H9 (cell line): ENCODE results near the gene FBL. TPM values are rescaled to one million over a fixed set of nuclear protein-coding genes. Genes with fewer than 3 reads are reported as not detected.

Source experiments
- DNase-seq: peaks from one replicate; pipeline ENCODE4 v3.0.0-alpha.2; 2017
- H2AFZ ChIP-seq: one replicate; pipeline ENCODE4 v1.6.1; 2013; ENCODE audit warnings: mild to moderate bottlenecking, low read length, control low read depth, moderate library complexity
- H2AK5ac ChIP-seq: 2 replicates; pipeline ENCODE4 v1.6.1; 2013; ENCODE audit warnings: low read length, control low read depth, mixed read lengths; ENCODE audit not compliant: insufficient read length
- H2BK120ac ChIP-seq: one replicate; pipeline ENCODE4 v1.6.1; 2013; ENCODE audit warnings: low read depth, mild to moderate bottlenecking, low read length, control low read depth, inconsistent platforms; ENCODE audit not compliant: poor library complexity, severe bottlenecking
- H2BK12ac ChIP-seq: 2 replicates; pipeline ENCODE4 v1.6.1; 2013; ENCODE audit warnings: low read length, control low read depth, mixed read lengths, low read depth; ENCODE audit not compliant: insufficient read length
- H2BK15ac ChIP-seq: 2 replicates; pipeline ENCODE4 v1.6.1; 2013; ENCODE audit warnings: low read depth, low read length, control low read depth
- H2BK20ac ChIP-seq: one replicate; pipeline ENCODE4 v1.6.1; 2013; ENCODE audit warnings: low read depth, mild to moderate bottlenecking, low read length, control low read depth, inconsistent platforms; ENCODE audit not compliant: poor library complexity, severe bottlenecking
- H2BK5ac ChIP-seq: 2 replicates; pipeline ENCODE4 v1.6.1; 2013; ENCODE audit warnings: low read length, control low read depth, mixed read lengths; ENCODE audit not compliant: insufficient read length
- H3K14ac ChIP-seq: 2 replicates; pipeline ENCODE4 v1.6.1; 2013; ENCODE audit warnings: low read length, control low read depth; ENCODE audit not compliant: insufficient read depth
- H3K18ac ChIP-seq: 2 replicates; pipeline ENCODE4 v1.6.1; 2013; ENCODE audit warnings: low read depth, mild to moderate bottlenecking, mixed read lengths, low read length, control low read depth; ENCODE audit not compliant: insufficient read length
- H3K23ac ChIP-seq: 2 replicates; pipeline ENCODE4 v1.6.1; 2013; ENCODE audit warnings: low read length, control low read depth, mixed read lengths, low read depth; ENCODE audit not compliant: insufficient read length
- H3K23me2 ChIP-seq: 2 replicates; pipeline ENCODE4 v1.6.1; 2013; ENCODE audit warnings: low read depth, mild to moderate bottlenecking, mixed read lengths, low read length, control low read depth; ENCODE audit not compliant: insufficient read length, poor library complexity, severe bottlenecking
- H3K27ac ChIP-seq: 2 replicates; pipeline ENCODE4 v1.5.1; 2013; ENCODE audit warnings: low read length, control low read depth, mixed read lengths, low read depth; ENCODE audit not compliant: insufficient read length
- H3K27me3 ChIP-seq: 2 replicates; pipeline ENCODE4 v1.6.1; 2013; ENCODE audit warnings: low read length, control low read depth, inconsistent platforms; ENCODE audit not compliant: insufficient read depth
- H3K4ac ChIP-seq: 2 replicates; pipeline ENCODE4 v1.6.1; 2013; ENCODE audit warnings: low read depth, mild to moderate bottlenecking, control low read depth, inconsistent platforms, low read length, moderate library complexity
- H3K4me1 ChIP-seq: 2 replicates; pipeline ENCODE4 v1.6.1; 2013; ENCODE audit warnings: low read length, control low read depth, inconsistent platforms; ENCODE audit not compliant: insufficient read depth
- H3K4me2 ChIP-seq: 2 replicates; pipeline ENCODE4 v1.6.1; 2013; ENCODE audit warnings: low read length, control low read depth, mixed read lengths; ENCODE audit not compliant: insufficient read length, insufficient read depth
- H3K56ac ChIP-seq: 2 replicates; pipeline ENCODE4 v1.6.1; 2013; ENCODE audit warnings: low read depth, mild to moderate bottlenecking, mixed read lengths, low read length, control low read depth; ENCODE audit not compliant: insufficient read length
- H3K79me1 ChIP-seq: 2 replicates; pipeline ENCODE4 v1.6.1; 2013; ENCODE audit warnings: low read depth, mild to moderate bottlenecking, moderate library complexity, low read length, control low read depth, inconsistent platforms; ENCODE audit not compliant: insufficient read depth, poor library complexity, severe bottlenecking
- H3K79me2 ChIP-seq: 2 replicates; pipeline ENCODE4 v1.6.1; 2013; ENCODE audit warnings: low read length, control low read depth, inconsistent platforms; ENCODE audit not compliant: insufficient read depth
- H3K9ac ChIP-seq: 2 replicates; pipeline ENCODE4 v1.6.1; 2013; ENCODE audit warnings: low read length, control low read depth, mixed read lengths; ENCODE audit not compliant: insufficient read length; ENCODE audit errors: extremely low read depth
- H3K9me3 ChIP-seq: one replicate; pipeline ENCODE4 v1.6.1; 2013; ENCODE audit warnings: low read depth, low read length, inconsistent platforms; ENCODE audit not compliant: control insufficient read depth
- H3T11ph ChIP-seq: one replicate; pipeline ENCODE4 v1.6.1; 2013; ENCODE audit warnings: mild to moderate bottlenecking, low read length, control low read depth, inconsistent platforms
- H4K20me1 ChIP-seq: one replicate; pipeline ENCODE4 v1.6.1; 2013; ENCODE audit not compliant: control insufficient read depth, insufficient read length, insufficient read depth
- H4K5ac ChIP-seq: 2 replicates; pipeline ENCODE4 v1.6.1; 2013; ENCODE audit warnings: low read depth, mild to moderate bottlenecking, mixed read lengths, low read length, control low read depth; ENCODE audit not compliant: insufficient read length
- H4K8ac ChIP-seq: replicated peaks from 2 replicates; pipeline ENCODE4 v1.6.1; 2013; ENCODE audit warnings: low read length, control low read depth, mixed read lengths, low read depth; ENCODE audit not compliant: insufficient read length
- H4K91ac ChIP-seq: 2 replicates; pipeline ENCODE4 v1.6.1; 2013; ENCODE audit warnings: low read depth, mild to moderate bottlenecking, moderate library complexity, mixed read lengths, low read length, control low read depth; ENCODE audit not compliant: insufficient read length
- H3K27ac Mint-ChIP-seq, 3 experiments: 2 replicates in 2 of 3; 3 replicates in 1 of 3; pipeline ENCODE4 v1.8.0; 2020 to 2021; ENCODE audit warnings: mixed read lengths in 3 of 3, mild to moderate bottlenecking in 1 of 3, moderate library complexity in 1 of 3
- H3K27me3 Mint-ChIP-seq: 2 replicates; pipeline ENCODE4 v1.8.0; 2021; ENCODE audit warnings: low read depth, mild to moderate bottlenecking, moderate library complexity, mixed read lengths
- H3K36me3 Mint-ChIP-seq, 3 experiments: 2 replicates in 2 of 3; 3 replicates in 1 of 3; pipeline ENCODE4 v1.8.0; 2020 to 2021; ENCODE audit warnings: low read depth in 3 of 3, mixed read lengths in 3 of 3; ENCODE audit not compliant: insufficient read depth in 1 of 3
- H3K4me1 Mint-ChIP-seq, 2 experiments: 2 replicates each; pipeline ENCODE4 v1.8.0; 2020; ENCODE audit warnings: mixed read lengths in 2 of 2
- H3K4me3 Mint-ChIP-seq, 2 experiments: 2 replicates in 1 of 2; 3 replicates in 1 of 2; pipeline ENCODE4 v1.8.0; 2020 to 2021; ENCODE audit warnings: mild to moderate bottlenecking in 2 of 2, mixed read lengths in 2 of 2, moderate library complexity in 1 of 2
- H3K9me3 Mint-ChIP-seq, 2 experiments: 2 replicates in 1 of 2; 3 replicates in 1 of 2; pipeline ENCODE4 v1.8.0; 2020; ENCODE audit warnings: mild to moderate bottlenecking in 2 of 2, mixed read lengths in 2 of 2, moderate library complexity in 1 of 2
- WGBS: extraction: QIAGEN DNeasy Blood & Tissue Kit; methylation state at CpG from one replicate; pipeline ENCODE4 v1.1.7; 2013; ENCODE audit warnings: missing lambda C conversion rate, low lambda C conversion rate, mixed read lengths; ENCODE audit not compliant: insufficient read length; ENCODE audit errors: extremely low coverage; 5-methylcytosine and 5-hydroxymethylcytosine counted together
- total RNA-seq: library from RNA; stranded (reverse); gene quantifications from 2 replicates; pipeline ENCODE4 v1.2.1, GENCODE V29; 2021
- TF ChIP-seq, protein P1 (sequence below): fragments of 200-600 bp; sonication (generic); conservative IDR thresholded peaks from 3 replicates; pipeline ENCODE4 v1.8.0; 2021; ENCODE audit warnings: antibody characterized with exemption, mild to moderate bottlenecking

The FBL gene
- total RNA-seq, 1 experiment from 2014 or later, result 625 TPM

DNA sequence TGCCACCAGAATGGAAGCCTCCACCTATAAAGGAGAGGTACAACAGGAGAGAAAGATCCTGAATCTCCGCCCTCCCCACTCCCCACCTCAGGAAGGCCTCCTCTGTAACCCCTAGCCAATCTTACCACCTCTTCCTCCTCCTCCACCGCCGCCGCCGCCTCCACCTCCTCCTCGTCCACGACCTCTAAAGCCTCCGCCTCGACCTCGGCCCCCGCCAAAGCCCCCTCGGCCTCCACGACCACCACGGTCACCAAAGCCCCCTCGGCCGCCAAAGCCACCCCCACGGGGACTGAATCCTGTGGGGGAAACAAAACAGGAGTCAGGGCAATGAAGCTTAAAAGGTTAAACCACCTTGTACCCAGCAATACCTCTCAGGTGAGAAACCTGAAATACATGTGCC, 5.7 kb downstream of the FBL start:
- Histone ChIP-seq H4K5ac (no peak overlapping the region), H2BK120ac (no peak overlapping the region), H3K23ac (no peak overlapping the region), H3K27me3 (no peaks in the 10 kb centered on the region), H2BK5ac (no peak overlapping the region), H4K20me1 (peaks cover 3% of the 10 kb centered on the region), H2BK20ac (no peak overlapping the region), H3K56ac (no peak overlapping the region), H3K79me2 (peaks cover 49% of the 10 kb centered on the region), H2BK12ac (no peak overlapping the region), H3K4me1 (peaks cover 3% of the 10 kb centered on the region), H4K8ac (no peak overlapping the region), H3K9me3 (no peaks in the 10 kb centered on the region), H3K4me2 (no peak overlapping the region), H3K18ac (no peak overlapping the region), H3K23me2 (peaks cover 5% of the 10 kb centered on the region), H3K14ac (no peak overlapping the region), H2AFZ (no peak overlapping the region), H2BK15ac (no peak overlapping the region), H3K27ac (no peak overlapping the region), H2AK5ac (no peak overlapping the region), H3K9ac (no peak overlapping the region), H3K4ac (no peak overlapping the region), H4K91ac (no peak overlapping the region), H3K79me1 (peaks cover 8% of the 10 kb centered on the region), H3T11ph (no peak overlapping the region)
- Mint-ChIP-seq H3K9me3 (no peaks in the 10 kb centered on the region), H3K27me3 (no peaks in the 10 kb centered on the region), H3K4me3 (no peak overlapping the region), H3K4me1 (peaks cover 29 to 30% of the 10 kb centered on the region in 2 experiments), H3K27ac (no peak overlapping the region; a peak in 1 of 7 replicates), H3K36me3 (peaks cover 34 to 60% (median 54%) of the 10 kb centered on the region in 3 experiments; a peak in 6 of 7 replicates)
- WGBS, result no CpG with 5 or more reads among the region's 17 CpGs
- no peak for DNase-seq
- TF ChIP-seq, protein P1, sequence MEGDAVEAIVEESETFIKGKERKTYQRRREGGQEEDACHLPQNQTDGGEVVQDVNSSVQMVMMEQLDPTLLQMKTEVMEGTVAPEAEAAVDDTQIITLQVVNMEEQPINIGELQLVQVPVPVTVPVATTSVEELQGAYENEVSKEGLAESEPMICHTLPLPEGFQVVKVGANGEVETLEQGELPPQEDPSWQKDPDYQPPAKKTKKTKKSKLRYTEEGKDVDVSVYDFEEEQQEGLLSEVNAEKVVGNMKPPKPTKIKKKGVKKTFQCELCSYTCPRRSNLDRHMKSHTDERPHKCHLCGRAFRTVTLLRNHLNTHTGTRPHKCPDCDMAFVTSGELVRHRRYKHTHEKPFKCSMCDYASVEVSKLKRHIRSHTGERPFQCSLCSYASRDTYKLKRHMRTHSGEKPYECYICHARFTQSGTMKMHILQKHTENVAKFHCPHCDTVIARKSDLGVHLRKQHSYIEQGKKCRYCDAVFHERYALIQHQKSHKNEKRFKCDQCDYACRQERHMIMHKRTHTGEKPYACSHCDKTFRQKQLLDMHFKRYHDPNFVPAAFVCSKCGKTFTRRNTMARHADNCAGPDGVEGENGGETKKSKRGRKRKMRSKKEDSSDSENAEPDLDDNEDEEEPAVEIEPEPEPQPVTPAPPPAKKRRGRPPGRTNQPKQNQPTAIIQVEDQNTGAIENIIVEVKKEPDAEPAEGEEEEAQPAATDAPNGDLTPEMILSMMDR, result no peak
